Epidermal melanocyte (primary cell): ENCODE data around the gene WFDC10B.
"Not testable (repeated sequence)": the region's sequence is repeated elsewhere in the genome, so short reads cannot be mapped to it uniquely, and the experiment has no call there.

Experiments
- DNase-seq: peaks from one replicate; pipeline ENCODE4 v3.0.0; 2011; ENCODE audit warnings: low spot score; ENCODE audit not compliant: insufficient read length

The WFDC10B gene

DNA sequence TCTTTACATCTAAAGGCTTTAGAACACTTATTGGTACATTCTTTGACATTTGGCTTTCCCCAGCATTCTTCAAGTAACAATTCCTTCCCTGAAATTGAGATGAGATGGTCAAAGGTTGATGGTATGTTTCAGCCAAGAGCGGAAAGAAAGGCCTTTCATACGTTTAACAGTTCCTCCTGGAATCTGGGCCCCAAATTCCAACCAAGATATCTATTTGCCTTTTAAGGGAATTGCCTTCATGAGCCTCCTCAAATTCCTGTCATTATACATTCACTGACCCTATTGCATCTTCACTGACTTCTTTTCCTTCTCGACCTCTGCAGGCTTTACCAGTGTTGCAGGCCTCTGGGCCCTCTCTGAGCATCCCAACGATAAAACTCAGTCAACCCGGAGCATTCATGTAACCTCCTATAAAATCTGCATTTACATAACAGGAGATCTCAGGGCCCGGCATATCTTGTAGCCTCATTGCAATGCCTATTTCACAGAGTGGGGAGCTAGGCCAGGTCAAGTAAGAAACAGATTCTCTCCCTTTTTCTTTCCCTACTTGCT lies 55.4 kb downstream of the WFDC10B start:
- DNase-seq: no peak

DNA sequence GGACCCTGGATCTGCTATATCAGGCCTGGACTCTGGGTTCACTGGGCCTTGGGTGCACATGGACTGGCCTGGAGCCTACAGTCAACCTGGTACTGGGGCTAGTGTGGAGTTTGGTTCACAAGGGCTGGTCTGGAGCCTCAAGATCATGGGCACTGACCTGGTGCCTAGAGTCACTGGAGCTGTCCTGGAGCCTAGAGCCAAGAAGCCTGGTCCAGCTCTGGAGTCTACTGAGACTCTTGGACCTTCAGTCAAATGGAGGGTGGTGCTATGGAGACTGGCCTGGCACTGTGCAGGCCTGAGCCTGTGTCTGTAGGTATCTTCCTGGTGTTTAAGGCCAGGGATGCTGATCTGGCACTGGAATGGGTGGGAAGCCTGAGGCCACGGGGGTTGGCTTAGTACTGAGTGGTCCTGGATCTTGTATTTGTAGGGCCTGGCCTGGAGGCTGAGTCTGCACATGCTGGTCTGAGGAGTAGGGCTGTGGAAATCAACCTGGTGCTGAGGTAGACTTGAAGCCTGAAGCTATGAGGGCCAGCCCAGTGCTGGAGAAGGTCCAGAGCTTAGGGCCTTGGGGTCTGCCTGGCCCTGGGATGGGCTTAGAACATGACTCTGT lies 57.3 kb downstream of the WFDC10B start:
- no peak for DNase-seq

DNA sequence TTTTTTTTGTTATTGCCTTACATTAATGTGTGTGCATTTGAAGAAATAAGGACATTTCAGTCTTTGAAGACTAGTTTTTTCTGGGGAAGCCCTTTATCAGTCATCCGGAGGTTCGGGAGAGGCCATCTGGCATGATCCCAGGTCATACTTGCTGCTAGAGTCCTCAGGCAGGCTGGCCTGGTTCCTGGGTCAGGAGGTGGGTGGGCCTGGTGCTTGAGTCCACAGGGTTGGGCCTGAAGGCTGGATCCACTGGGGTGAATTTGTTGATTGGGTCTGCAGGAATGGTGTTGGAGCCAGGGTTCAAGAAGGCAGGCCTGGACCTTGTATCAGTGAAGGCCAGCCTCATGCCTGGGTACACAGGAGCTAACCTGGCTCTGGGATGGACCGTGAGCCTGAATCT lies 57.9 kb downstream of the WFDC10B start:
- no peak for DNase-seq

DNA sequence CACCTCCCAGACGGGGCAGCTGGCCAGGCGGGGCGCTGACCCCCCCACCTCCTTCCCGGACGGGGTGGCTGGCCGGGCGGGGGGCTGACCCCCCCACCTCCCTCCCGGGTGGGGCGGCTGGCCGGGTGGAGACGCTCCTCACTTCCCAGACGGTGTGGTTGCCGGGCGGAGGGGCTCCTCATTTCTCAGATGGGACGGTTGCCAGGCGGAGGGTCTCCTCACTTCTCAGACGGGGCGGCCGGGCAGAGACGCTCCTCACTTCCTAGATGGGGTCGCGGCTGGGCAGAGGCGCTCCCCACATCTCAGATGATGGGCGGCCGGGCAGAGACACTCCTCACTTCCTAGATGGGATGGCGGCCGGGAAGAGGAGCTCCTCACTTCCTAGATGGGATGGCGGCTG lies 59.0 kb downstream of the WFDC10B start:
- DNase-seq: not testable (repeated sequence)

DNA sequence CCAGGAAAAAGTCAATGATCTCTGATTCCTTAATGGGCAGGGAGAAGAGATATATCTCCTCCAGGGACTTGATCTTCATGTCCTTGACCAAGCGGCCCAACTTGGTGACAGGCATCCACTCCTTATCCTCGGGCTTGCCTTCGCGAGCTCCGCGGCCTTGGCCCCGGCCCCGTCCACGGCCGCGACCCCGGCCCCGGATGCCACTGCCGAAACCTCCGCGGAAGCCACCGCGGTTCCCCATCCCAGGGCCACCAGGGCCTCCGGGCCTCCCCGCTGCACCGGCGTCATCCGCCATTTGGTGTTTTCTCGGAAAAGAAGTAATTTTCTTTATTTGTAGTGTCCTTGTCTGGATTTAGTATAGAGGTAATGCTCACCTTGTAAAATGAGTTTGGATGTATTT lies 63.7 kb downstream of the WFDC10B start:
- not testable (repeated sequence) for DNase-seq

DNA sequence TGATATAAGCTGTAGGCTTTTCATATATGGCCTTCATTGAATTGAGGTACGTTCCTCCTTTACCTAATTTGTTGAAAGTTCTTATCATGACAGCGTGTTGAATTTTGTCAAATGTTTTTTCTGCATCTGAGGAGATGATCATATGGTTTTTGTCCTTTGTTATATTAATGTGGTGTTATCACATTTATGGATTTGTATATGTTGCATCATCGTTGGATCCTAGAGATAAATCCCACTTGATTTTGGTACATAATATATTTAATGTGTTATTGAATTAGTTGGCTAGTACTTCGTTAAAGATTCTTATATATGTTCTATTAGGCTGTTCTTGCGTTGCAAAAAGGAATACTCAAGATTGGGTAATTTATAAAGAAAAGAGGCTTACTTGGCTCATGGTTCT lies 65.1 kb downstream of the WFDC10B start:
- no peak for DNase-seq

DNA sequence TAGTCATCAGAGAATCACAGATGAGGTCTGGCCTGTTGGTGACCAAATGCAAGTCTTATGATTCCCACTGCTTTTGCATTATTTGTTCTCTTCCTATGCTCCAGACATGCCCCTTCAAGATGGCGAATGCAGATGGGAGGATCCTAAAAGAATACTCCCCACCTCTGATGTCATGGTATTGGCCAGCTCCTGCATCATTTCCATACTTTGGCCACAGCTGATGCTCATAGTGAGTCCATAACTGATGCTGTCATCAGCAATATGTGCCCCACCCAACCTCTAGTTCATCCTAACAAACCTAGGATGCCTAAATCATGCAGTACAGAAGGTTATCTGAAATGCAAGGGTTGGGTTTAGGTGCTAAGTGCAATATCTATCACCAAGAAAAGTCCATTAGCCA lies 68.3 kb downstream of the WFDC10B start:
- no peak for DNase-seq
